ENCODE results near the gene CDC34. TPM values are rescaled to one million over a fixed set of nuclear protein-coding genes. Genes with fewer than 3 reads are reported as not detected.
A peak's percentile ranks its signal among the peaks of the same experiment; 100 is the strongest.

Gene CDC34
- total RNA-seq, 1 experiment from 2014 or later: 112 TPM

GRCh38 chr19:588093-588740 lies 56.7 kb downstream of the CDC34 start:
- H3K4me2 ChIP-seq (ENCODE audit: insufficient read depth, insufficient read length, low read length): no peak overlapping the region
- no peak overlapping the region for H2BK5ac ChIP-seq (ENCODE audit: insufficient read length, low read length)
- no peak overlapping the region for H2BK20ac ChIP-seq (ENCODE audit: low read depth, low read length, poor library complexity, severe bottlenecking)
- H3K4ac ChIP-seq (ENCODE audit: low read depth, low read length): no peak overlapping the region
- H2BK120ac ChIP-seq (ENCODE audit: low read depth, low read length, poor library complexity, severe bottlenecking): no peak overlapping the region
- TF ChIP-seq, protein P1, sequence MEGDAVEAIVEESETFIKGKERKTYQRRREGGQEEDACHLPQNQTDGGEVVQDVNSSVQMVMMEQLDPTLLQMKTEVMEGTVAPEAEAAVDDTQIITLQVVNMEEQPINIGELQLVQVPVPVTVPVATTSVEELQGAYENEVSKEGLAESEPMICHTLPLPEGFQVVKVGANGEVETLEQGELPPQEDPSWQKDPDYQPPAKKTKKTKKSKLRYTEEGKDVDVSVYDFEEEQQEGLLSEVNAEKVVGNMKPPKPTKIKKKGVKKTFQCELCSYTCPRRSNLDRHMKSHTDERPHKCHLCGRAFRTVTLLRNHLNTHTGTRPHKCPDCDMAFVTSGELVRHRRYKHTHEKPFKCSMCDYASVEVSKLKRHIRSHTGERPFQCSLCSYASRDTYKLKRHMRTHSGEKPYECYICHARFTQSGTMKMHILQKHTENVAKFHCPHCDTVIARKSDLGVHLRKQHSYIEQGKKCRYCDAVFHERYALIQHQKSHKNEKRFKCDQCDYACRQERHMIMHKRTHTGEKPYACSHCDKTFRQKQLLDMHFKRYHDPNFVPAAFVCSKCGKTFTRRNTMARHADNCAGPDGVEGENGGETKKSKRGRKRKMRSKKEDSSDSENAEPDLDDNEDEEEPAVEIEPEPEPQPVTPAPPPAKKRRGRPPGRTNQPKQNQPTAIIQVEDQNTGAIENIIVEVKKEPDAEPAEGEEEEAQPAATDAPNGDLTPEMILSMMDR (conservative IDR thresholded peaks at IDR 0.05): peak; percentile 72
- H3K79me2 ChIP-seq (ENCODE audit: insufficient read depth, low read length): no peaks in the 10 kb centered on the region
- H3K27ac ChIP-seq (ENCODE audit: insufficient read length, low read depth, low read length): no peak overlapping the region
- H3K9ac ChIP-seq (ENCODE audit: extremely low read depth, insufficient read length, low read length): no peak overlapping the region
- H3K79me1 ChIP-seq (ENCODE audit: insufficient read depth, low read depth, low read length, poor library complexity, severe bottlenecking): no peaks in the 10 kb centered on the region
- no peaks in the 10 kb centered on the region for H3K9me3 ChIP-seq (ENCODE audit: control insufficient read depth, low read depth, low read length)
- no peak overlapping the region for H3K27ac Mint-ChIP-seq
- peak; percentile 92 for DNase-seq
- H3T11ph ChIP-seq (ENCODE audit: low read length): no peak overlapping the region
- peaks cover 42% of the 10 kb centered on the region for H3K27me3 Mint-ChIP-seq (ENCODE audit: low read depth)
- H4K20me1 ChIP-seq (ENCODE audit: control insufficient read depth, insufficient read depth, insufficient read length): peaks cover 3% of the 10 kb centered on the region
- peaks cover 12% of the 10 kb centered on the region; the same call in 1 of the 2 replicates for H3K27me3 ChIP-seq (ENCODE audit: insufficient read depth, low read length)
- peak overlapping the region in 1 of 2 experiments; percentile 20; a peak in 1 of 5 replicates for H3K4me3 Mint-ChIP-seq
- no peak overlapping the region for H4K5ac ChIP-seq (ENCODE audit: insufficient read length, low read depth, low read length)
- no peaks in the 10 kb centered on the region for H3K9me3 Mint-ChIP-seq
- H2BK15ac ChIP-seq (ENCODE audit: low read depth, low read length): no peak overlapping the region
- no peak overlapping the region for H4K91ac ChIP-seq (ENCODE audit: insufficient read length, low read depth, low read length)
- H3K4me1 Mint-ChIP-seq: peaks cover 4 to 13% of the 10 kb centered on the region in 2 experiments
- no CpG with 5 or more reads among the region's 41 CpGs for WGBS (ENCODE audit: extremely low coverage, insufficient read length, low lambda C conversion rate)
- H3K14ac ChIP-seq (ENCODE audit: insufficient read depth, low read length): no peak overlapping the region
- no peak overlapping the region for H4K8ac ChIP-seq (replicated peaks; ENCODE audit: insufficient read length, low read depth, low read length)
- H2BK12ac ChIP-seq (ENCODE audit: insufficient read length, low read depth, low read length): no peak overlapping the region
- H2AFZ ChIP-seq (ENCODE audit: low read length): no peak overlapping the region
- H3K23ac ChIP-seq (ENCODE audit: insufficient read length, low read depth, low read length): no peak overlapping the region
- H3K23me2 ChIP-seq (ENCODE audit: insufficient read length, low read depth, low read length, poor library complexity, severe bottlenecking): no peaks in the 10 kb centered on the region
- H2AK5ac ChIP-seq (ENCODE audit: insufficient read length, low read length): no peak overlapping the region
- H3K36me3 Mint-ChIP-seq (ENCODE audit: insufficient read depth in 1 of 3, low read depth in 3 of 3): peaks cover 0 to 2% (median 0%) of the 10 kb centered on the region in 3 experiments; a peak in 1 of 7 replicates
- H3K18ac ChIP-seq (ENCODE audit: insufficient read length, low read depth, low read length): no peak overlapping the region
- no peaks in the 10 kb centered on the region for H3K4me1 ChIP-seq (ENCODE audit: insufficient read depth, low read length)
- no peak overlapping the region for H3K56ac ChIP-seq (ENCODE audit: insufficient read length, low read depth, low read length)

All from H9 (cell line).